Inflammatory macrophage (primary cell): Measurements from ENCODE around the gene KCTD11.
A peak's percentile ranks its signal among the peaks of the same experiment; 100 is the strongest.
"Not testable (repeated sequence)": the region's sequence is repeated elsewhere in the genome, so short reads cannot be mapped to it uniquely, and the experiment has no call there.

Experiments
- DNase-seq, 2 donors: peaks; one replicate each; pipeline ENCODE4 v3.0.0-alpha.2; 2020 to 2022

KCTD11 gene

DNA sequence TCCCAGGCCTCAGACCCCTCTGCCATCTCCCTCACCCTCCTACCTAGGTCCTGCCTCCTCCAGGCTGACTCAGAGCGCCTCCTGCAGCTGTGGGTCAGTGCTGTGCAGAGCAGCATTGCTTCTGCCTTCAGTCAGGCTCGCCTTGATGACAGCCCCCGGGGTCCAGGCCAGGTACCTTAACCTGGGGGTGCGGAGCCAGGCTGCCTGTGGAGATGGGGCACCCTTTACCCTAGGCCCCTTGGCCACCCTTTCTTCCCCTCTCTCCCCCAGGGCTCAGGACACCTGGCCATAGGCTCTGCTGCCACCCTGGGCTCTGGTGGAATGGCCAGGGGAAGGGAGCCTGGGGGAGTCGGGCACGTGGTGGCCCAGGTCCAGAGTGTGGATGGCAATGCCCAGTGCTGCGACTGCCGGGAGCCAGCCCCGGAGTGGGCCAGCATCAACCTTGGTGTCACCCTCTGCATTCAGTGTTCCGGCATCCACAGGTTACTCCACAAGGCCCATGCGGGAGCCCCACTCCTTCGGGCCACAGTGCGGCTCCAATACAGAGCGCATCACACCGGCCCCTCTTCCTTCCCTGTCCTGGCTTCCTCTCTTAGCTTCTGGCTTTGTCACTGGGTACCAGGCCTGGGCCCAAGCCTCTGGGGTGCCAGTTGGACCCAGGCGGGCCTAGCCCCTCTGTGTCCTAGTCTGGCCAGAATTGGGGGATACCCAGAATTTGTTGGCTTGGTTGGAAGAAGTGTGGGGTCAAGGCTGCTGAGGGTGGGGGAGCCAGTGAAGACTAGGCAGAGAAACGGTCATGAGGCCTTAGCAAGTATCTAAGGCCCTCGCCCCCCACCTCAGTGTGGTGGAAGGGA, 5.0 kb upstream of the KCTD11 start:
- no peak for DNase-seq

DNA sequence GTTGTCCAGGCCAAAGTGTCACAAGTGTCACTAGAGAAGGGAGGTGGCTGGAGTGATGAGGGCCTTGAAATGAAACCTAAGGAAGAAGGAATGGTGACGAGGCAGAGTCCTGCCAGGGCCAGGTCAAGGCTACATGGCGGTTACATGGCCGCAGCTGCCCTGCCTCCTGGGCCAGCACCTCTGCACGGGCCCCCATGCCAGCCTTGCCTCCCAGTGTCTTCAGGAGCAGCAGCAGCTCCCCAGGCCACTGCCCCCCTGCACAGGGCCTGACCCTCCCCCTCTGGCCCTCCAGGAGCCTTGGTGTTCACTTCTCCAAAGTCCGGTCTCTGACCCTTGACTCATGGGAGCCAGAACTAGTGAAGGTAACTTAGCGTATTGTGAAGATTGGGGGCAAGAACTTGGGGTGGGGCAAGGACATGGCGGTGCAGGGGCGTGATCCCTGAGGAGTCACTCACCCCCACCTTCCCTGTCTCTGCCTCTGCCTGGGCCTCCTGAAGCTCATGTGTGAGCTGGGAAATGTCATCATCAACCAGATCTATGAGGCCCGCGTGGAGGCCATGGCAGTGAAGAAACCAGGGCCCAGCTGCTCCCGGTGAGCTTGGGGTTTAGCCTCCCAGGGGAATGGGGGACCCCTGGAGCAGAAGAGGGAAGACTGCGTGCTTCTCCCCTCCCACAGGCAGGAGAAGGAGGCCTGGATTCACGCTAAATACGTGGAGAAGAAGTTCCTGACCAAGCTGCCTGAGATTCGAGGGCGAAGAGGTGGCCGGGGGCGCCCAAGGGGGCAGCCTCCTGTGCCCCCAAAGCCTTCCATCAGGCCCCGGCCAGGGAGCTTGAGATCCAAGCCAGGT, 4.1 kb upstream of the KCTD11 start:
- no peak for DNase-seq

DNA sequence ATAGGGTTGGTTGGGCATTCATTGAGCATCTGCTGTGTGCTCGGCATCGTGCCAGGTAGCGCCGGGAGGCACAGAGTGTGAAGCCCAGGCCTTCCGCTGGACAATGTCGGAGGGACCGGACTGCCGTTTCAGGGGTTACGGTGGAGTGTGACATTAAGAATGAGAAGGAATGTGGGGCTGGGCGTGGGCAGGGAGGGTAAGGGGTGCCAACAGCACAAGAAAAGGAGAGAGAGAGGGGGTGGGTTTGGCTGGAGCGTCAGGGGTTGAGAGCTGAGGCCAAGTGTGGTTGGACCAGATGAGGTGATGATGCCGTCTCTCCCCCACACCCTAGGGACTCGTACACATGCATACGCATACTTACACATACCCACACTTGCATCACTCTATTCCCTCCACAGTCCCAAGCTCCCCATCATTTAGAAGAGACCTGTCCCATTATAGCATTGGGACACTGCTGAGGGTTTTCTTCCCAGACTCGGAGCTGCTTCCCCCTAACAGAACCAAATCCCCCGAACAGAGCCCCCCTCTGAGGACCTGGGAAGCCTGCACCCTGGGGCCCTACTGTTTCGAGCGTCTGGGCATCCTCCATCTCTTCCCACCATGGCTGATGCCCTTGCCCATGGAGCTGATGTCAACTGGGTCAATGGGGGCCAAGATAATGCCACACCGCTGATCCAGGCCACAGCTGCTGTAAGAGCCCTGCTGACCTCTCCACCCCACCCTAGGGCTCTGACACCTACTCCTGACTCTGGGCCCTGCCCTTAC, 3.3 kb upstream of the KCTD11 start:
- no peak for DNase-seq

DNA sequence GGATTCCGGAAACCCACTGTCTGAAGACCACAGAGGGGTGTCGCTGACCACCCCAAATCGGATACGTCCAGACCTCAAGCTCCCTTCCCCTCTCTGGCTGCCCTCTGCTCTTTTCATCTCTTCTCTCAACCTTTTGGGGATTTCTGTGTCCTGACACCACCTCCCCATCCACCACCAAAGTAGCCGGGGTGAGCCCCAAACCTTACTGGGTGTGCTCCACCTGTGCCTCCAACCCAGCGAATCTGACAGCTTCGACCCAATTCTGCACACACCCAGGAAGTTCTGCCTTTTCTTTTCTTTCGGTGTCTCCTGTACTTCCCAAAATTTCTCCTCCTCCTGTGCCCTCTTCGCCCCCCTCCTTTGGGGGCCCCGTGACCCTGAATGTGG, 534 bp downstream of the KCTD11 start:
- DNase-seq = no peak

DNA sequence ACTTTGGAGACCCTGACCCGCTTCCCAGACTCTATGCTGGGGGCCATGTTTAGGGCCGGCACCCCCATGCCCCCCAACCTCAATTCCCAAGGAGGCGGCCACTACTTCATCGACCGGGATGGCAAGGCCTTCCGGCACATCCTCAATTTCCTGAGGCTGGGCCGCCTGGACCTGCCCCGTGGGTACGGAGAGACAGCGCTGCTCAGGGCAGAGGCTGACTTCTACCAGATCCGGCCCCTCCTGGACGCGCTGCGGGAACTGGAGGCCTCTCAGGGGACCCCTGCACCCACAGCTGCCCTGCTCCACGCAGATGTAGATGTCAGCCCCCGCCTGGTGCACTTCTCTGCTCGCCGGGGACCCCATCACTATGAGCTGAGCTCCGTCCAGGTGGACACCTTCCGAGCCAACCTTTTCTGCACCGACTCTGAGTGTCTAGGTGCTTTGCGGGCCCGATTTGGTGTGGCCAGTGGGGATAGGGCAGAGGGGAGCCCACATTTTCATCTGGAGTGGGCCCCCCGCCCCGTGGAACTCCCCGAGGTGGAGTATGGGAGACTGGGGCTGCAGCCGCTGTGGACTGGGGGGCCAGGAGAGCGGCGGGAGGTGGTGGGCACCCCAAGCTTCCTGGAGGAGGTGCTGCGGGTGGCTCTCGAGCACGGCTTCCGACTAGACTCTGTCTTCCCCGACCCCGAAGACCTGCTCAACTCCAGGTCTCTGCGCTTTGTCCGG, 1.1 kb downstream of the KCTD11 start:
- no peak for DNase-seq

DNA sequence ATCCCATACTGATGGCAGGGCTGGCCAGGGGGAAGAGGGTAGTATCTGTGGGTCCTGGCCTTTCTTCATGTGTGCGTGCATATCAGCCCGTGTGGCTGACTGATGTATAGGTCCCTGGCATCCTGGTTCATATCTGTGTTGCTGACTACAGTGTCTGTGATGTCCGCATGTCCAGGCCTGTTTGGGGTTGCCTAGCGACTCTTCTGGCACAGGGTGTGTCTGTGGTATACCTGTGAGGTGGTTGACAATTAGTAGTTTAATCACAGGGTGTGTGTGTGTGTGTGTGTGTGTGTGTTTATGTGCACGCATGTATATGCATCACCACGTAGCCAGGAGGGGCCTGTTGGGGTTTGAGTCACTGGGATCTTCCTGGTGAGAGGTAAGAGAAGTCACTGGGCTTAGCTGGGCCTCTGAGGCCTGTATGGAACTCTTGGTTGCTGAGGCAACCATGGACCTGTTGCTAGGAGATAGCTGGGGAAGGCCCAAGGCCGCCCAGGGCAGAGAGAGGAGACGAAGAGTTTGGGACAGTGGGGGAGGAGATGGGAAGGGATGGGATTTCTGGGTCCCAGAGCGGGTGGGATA, 2.4 kb downstream of the KCTD11 start:
- DNase-seq = no peak

DNA sequence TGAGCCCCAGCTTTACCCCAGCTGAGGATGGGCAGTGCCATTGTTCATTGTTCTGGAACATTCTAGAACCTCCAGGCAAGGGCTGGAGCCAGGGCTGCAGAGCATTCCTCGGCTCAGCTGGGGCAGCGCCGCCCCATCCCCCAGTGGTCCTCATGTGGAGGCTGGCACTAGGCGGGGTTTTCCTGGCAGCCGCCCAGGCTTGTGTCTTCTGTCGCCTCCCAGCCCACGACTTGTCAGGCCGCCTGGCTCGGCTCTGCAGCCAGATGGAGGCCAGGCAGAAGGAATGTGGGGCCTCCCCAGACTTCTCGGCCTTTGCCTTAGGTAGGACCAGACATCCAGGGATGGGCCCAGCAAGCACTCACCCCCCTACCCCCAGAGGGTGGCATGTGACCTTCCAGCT, 3.1 kb downstream of the KCTD11 start, which contains the start of gene TMEM95:
Gene TMEM95 (plus strand): TSS at position 104 of the 400 bp plus-strand sequence. CDS start 49 bp downstream, at position 153.
- no peak for DNase-seq

DNA sequence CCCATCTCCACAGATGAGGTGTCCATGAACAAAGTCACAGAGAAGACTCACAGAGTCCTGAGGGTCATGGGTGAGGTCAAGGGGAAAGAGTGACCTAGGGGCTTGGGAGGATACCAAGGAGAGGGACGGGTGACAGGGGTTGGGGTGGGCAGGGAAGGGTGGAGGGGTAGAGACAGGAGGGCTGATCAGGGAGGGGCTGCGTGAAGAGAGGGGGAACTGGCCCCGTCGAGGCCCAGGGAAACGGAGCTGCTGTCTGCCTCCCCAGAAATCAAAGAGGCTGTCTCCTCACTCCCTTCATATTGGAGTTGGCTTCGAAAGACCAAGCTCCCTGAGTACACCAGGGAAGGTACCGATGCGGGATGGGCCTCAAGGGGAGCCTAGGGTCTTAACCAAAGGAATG, 3.6 kb downstream of the KCTD11 start:
- DNase-seq = no peak

DNA sequence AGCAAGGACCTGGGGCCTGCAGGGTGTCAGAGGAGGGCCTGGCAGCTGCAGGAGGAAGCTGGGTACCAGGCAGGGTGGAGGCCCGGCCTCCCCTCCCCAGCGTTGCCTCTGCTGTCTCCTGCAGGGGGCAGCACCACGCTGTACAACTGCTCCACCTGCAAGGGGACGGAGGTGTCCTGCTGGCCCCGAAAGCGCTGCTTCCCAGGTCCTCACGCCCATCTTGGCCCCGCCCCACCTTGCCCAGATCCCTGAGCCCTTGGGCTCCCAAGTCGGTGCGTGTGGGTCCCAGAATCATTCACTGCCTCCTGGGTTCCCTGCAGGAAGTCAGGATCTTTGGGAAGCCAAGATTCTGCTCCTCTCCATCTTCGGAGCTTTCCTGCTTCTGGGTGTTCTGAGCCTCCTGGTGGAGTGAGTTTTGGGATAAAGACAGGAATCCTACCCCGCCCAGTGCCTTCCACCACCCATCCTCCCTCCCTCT, 4.1 kb downstream of the KCTD11 start:
- peak; percentile 76 to 79 for DNase-seq

DNA sequence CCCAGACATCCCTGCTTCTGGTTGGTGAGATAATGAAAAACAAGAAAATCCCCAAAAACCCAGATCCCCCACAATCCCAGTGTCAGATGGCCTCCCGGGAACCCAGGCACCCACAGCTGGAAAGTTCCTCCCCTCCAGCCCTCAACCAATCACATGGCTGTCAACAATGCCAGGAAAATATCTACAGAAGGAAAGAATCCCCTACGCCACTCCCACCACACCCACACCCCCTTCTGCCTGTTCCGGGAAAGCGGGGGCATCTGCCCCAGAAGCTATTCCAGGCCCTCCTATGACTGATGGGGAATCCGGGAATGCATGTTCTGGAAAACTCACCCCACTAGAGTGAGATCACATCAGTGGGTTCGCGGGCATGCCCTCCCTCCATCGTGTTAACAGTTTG, 4.8 kb downstream of the KCTD11 start:
- DNase-seq = no peak

DNA sequence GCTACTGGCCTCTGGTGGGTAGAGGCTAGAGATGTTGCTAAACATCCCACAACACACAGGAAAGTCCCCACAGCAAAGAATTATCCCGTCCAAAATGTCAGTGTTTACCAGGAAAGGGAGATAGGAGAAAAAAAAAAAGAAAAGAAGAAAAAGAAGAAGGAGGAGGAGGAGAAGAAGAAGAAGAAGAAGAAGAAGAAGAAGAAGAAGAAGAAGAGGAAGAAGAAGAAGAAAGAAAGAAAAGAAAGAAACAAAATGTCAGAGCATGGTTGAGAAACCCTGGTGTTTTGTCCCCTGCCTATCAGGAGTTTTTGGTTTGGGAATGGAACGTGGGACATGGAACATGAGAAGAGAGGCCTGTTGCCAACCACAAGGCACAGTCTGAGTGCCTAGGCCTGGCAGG, 5.4 kb downstream of the KCTD11 start:
- DNase-seq = no peak

DNA sequence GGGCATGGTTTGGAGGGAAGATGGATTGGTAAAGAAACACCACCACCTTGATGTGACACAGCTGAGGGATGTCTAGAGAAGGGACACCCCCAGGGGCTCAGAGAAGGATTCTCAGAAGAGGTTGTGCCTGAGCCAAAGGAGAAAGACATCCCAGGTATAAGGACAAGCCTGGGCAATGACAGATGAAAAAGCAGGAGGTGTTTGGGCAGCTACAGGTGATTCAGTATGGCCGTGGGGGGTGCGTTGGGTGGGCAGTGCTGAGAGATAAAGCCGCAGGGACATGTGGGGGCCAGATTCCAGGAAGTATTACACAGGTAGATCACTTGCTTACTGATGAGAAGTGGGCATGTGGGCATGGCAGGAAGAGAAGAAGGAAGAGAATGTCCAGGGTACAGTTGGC, 9.9 kb downstream of the KCTD11 start:
- DNase-seq = no peak

DNA sequence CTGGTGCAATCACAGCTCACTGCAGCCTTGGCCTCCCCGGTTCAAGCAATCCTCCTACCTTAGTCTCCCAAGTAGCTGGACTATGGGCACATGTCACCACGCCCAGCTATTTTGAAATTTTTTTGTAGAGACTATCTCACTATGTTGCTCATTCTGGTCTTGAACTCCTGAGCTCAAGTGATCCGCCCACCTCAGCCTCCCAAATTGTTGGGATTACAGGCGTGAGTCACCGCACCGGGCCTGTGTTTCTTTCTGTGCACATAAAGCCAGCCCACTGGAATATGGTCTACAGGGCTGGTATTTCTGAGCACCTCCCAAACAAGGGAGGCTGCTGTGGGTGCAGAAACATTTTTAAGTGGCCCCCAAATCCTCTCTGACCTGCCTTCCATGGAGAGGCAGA, 11.3 kb downstream of the KCTD11 start:
- DNase-seq = peak; percentile 35 to 42

DNA sequence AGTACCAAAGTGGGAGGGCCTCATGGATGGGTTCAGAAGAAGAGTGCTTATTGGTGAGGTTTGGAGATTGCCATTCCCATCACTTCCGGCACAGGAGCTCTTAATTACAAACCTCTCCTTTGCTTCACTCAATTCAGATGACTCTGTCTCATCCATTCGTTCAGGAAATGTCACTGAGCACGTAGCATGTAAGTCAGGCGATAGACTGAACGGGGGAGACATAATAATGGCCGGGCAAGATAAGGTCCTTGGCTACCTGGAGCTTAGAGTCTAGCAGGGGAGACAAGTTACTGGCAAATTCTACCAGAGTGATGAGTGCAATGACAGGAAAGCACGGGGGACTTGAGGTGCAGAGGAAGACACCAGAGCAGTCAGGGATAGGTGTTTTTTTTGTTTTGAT, 14.0 kb downstream of the KCTD11 start:
- not testable (repeated sequence) for DNase-seq

DNA sequence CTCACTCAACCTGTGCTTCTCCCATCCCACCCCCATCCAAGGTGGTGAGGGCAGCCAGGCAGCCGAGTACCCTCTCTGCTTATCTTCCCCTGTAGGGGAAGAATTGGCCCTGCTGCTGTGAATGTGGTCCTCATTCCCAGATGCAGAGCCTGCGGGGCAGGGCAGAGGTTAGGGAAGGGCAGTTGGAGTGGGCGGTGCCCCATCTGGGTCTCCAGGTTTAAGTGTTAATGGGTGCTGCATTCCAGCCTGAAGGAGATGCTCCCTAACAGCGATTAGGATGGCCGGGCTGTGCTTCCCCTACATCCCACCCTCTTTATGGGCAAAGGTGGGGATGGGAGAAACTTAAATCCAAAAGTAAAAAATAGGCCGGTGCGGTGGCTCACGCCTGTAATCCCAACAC, 15.1 kb downstream of the KCTD11 start:
- DNase-seq = no peak

DNA sequence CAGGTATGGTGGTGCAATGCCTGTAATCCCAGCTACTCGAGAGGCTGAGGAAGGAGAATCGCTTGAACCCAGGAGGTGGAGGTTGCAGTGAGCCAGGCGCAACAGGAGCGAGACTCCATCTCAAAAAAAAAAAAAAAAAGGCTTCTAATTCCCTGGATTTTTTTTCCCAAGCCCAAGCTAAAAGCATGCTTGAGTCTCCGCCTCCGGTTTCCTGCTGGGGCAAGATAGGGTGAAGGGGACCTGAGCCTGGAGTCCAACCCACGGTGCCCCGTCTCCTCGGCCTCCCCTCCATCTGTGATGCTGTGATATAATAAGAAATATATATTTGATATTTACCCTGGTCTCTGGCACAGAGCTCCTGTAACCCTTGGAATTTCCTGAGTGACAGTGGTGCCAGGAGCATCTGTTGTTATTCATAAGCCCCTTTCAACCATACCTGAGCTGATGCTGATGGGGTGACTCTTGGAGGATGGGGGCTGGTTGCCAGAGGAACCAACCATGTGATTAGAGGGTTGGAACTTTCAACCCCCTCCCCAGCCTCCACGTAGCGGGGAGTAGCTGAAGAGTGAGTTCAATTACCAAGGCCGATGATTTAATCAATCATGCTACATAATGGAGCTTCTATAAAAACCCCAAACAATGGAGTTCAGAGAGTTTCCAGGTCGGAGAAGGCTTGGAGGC, 16.1 kb downstream of the KCTD11 start:
- no peak for DNase-seq

DNA sequence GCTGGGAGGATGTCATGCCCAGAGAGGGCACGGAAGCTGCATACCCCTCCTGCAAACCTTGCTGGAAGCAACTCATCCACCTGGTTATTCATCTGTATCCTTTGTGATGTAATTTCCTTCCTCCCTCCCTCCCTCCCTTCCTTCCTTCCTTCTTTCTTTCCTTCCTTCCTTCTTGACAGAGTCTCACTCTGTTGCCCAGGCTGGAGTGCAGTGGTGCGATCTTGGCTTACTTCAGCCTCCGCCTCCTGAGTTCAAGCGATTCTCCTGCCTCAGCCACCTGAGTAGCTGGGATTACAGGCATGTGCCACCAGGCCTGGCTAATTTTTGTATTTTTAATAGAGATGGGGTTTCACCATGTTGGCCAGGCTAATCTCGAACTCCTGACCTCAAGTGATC, 16.6 kb downstream of the KCTD11 start:
- DNase-seq = not testable (repeated sequence)

DNA sequence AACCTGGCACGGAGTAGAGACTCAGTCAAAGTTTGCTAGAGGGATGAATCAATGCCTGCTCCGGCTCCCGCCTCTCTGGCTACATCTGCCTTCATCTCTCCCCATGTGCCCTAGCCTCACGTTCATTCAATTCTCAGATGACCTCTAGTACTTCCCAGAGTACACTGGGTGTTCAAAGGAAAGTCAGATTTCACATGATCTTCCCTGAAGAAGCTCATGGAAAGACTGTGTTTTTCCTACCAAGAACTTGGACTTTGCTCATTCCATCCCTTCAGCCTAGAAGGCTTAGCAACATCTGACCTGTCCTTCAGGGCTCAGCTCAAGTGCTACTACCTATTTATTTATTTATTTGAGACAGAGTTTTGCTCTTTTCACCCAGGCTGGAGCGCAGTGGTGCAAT, 17.9 kb downstream of the KCTD11 start:
- no peak for DNase-seq

DNA sequence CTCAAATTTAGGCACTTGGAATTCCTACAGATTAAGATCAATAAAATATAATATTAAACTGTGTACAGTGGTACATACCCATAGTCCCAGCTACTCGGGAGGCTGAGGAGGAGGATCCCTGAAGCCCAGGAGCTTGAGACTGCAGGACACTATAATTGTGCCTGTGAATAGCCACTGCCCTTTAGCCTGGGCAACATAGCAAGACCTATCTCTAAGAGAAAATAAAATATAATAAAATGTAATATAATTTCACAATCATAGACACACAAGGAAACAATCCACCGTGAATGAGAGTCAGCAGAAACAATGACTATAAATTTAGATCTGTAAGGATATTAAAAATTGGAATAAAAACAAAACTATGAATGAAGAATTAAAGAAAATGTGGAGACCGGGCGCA, 18.9 kb downstream of the KCTD11 start:
- no peak for DNase-seq

DNA sequence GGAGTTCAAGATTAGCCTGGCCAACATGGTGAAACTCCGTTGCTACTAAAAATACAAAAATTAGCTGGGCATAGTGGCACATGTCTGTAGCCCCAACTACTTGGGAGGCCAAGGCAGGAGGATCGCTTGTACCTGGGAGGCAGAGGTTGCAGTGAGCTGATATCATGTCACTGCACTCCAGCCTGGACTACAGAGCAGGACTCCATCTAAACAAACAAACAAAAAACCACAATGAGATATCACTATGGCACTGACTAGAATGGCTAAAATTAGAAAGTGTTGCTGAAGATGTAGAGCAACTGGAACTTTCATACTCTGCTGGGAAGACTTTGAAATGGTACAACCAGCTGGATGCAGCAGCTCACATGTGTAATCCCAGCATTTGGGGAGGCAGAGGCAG, 22.4 kb downstream of the KCTD11 start:
- DNase-seq = no peak

DNA sequence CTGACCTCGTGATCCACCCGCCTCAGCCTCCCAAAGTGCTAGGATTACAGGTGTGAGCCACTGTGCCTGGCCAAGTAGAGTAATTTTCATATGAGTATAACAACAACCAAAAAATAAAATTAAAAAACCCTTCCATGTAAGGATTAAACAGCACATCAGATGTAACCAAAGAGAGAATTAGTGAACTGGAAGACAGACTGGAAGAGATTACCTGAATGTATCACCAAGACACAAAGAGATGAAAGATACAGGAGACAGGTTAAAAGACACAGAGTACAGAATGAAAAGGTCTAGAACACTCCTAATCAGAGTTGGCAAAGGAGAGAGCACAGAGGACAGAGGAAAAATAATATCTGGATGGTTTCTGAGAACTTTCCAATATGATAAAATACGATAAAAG, 27.2 kb downstream of the KCTD11 start:
- no peak for DNase-seq
